OCI-M2 (cell line): ENCODE results near the gene TAF6.

Source experiments
- DNase-seq: peaks from one replicate; lab custom pipeline; 2025; ENCODE audit not compliant: unreplicated experiment; lab: John Stamatoyannopoulos, UW

Gene TAF6

DNA sequence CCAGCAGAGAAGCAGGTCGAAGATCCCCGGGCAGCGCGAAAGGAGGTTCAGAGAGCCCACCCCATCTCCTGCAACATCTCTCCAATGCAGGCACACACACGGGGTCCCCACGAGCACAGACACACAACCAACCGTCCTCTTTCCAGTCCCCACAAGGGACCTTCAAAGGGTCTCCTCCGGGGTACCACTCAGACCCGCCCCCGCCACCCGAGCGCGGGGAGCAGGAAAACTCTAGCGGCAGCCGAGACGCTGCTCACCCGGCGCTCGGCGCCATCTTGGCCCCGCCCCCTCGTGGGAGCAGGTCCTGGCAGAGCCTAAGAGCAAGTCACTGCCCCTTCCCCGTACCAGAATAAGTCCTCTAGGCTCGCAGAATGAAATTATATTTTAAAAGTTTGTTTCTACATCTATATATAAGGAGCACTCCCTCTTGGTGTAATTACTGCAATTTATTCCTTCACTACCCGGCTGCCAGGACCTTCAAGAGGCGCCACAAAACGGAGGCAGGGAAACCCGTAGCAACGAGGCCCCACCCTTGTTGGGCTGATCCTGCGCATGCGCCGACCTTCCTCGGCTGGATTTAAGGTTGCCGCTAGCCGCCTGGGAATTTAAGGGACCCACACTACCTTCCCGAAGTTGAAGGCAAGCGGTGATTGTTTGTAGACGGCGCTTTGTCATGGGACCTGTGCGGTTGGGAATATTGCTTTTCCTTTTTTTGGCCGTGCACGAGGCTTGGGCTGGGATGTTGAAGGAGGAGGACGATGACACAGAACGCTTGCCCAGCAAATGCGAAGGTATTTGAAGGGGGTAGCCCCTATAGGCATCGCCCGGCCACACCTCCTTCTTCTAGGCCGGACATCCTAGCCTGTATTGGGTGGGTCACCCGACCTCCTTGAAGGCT, at the start of gene TAF6, which contains the start of gene CNPY4:
TSS of gene TAF6 (minus strand) at position 287 of the 898 bp plus-strand sequence. CDS start 5,149 bp downstream, outside the sequence.
TSS of gene CNPY4 (plus strand) at position 563 of the 898 bp plus-strand sequence. CDS start at position 674, 111 bp downstream.
- DNase-seq: peak; percentile 72

DNA sequence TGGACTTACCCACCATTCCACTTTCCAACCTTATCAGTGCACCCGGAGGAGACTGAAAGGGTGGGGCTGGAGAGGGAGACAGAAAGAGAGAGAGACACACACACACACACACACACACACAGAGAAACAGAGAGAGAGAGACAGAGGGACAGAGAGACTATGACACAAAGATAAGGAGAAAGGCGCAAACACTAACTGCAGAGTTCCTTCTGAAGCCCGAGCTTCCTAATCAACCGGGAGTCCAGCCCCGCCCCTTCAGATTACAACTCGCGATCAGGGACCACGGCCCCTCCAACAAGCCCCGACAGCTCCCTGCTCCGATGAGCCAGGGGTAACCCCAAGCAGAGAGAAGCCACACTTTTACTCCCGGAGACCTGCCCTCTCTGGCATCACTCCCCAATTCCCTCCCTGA, 48.8 kb upstream of the TAF6 start:
- no peak for DNase-seq

DNA sequence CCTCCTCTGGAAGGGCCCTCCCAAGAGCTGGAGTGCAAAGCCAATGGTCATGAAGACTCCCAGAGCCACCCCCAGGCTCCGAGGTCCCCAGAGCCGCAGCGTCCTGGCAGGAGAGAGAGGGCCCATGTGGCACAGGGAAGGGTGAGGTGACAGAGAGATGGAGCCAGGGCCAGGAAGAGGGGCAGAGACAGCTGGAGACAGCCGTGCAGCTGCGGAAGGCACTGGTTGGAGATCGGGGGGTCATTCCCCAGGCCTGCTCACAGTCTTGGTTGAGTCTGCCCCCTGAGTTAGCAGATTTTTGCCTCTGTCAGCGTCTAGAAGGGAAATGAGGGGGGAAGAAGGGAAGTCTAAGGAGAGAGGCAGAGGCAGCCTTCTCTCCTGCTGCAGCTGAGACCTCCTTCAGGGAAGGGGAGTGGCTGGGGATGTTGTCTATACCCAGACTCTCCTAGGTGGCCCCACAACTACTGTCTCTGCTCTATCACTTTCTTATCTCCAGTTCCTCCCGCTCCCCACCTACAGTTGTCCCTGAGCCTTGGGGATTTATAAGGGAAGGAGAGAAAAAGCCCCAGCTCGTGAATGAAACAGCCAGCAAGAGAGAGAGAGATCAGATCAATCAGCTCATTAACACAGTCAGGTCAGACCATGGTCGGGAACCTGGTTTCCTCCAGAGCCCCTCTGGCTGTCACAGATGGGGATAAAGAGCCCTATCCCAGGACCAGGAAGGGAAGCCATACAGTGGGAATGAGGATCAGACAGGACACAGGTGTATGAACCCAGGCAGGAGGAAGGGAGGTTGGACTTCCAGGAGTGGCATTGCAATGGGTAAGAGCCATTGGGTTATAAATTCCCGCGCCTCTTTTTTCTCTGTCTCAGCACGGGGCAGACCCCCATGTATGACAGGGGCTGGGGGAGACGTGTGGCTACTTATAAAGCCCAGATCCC, 48.1 kb upstream of the TAF6 start:
- no peak for DNase-seq

DNA sequence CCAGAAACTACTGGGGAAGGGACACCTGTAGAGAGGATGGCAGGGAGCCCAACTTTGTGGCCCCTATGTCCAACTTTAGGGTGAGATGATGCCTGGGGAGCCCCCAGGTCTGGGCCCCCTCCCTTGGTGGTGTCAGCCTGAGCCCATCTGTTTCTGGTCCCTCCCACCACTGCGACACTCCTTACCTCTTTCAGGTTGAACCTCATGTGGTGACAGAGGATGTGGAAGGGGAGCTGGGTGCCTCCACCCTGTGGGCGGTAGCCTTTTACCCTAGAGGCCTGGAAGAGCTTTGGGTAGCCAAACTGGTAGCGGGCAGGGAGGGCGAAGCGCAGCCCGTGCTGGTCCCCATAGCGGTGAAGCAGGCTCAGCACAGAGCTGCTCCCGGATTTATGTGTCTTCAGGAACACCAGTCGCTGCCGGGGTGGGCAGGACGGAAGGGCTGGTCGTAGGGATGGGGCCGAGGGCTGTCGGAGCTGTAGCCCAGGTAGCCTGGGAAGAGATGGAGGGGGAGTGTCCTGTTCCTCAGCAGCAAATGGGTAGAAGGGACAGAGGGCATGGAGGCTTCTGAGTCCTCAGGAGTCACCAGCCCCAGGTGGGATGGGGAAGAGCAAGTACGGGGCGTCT, 47.3 kb upstream of the TAF6 start:
- DNase-seq: no peak

DNA sequence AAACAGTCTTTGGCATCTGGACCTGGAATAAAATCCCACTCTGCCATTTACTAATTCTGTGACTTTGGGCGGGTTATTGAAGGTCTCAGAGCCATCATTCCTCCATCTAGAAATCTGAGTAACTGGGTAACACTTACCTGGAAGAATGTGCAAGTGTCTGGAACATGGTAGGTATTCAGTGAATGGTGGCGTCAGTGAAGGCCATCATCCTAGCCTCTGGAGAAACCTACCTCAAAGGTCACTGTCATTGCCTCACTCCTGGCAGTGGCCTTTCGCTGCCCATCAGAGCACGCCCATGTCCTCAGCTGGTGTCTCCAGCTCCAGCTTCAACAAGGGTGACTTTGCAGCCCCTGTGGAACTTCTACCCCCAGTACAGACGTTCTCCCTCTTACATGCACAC, 44.7 kb upstream of the TAF6 start:
- no peak for DNase-seq

DNA sequence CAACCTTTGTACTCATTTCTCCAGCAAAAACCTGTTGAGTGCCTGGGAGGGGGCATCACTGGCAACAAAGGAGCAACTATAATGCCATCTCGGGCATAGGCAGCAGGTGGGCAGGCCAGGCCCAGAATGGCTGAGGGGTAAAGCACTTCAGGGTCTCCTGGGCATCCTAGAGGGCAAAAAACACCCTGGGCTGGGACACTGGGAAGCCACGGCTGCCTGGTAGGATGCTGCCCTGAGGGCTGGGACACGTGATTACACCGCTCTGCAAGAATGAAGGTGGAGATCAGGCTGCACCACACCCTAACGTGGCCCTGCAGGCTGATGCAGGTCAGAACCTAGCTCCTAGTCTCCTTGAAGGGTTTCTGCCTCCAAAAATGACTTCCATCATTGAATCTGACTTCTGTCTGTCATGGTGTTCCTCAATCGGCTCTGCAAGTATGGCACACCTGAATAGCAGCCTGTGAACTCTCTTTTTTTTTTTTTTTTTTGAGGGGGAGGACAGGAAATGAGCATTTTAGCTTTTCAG, 43.9 kb upstream of the TAF6 start:
- no peak for DNase-seq

DNA sequence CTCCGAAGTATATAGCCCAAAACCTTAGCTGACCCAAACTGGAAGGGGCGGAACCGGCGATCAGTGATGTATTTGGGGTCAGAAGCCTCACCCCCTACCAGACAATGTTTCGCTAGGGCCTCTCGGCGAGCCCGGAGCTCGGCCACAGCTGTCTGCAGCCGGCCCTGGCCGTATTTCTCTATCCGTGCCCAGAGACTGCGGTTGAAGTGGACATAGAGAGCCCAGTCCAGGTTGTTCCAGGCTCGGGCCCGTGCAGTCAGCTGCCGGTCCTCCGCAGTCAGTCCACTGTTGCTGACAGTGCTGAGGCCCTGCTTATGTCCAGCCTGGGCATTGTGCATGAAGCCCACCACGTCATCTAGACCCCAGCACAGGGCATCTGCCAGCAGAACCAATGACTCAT, 40.9 kb upstream of the TAF6 start:
- DNase-seq: no peak

DNA sequence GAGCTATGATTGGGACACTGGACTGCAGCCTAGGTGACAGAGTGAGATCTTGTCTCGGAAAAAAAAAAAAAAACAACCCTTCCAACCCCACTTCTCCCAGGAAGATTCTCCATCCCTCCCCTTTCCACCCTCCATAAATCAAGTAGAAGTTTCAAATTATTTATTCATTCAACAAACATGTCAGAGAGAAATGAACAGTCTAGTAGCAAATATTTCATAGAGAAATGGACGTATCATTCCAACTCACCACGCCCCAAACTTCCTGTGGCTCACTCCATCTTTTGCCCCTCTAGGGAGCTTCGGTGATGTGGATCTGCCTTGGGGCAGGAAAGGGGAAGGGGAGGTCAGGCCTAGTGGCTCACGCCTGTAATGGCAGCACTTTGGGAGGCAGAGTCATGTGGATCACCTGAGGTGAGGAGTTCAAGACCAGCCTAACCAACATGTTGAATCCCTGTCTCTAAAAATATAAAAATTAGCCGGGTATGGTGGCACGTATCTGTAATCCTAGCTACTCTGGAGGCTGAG, 40.0 kb upstream of the TAF6 start:
- no peak for DNase-seq

DNA sequence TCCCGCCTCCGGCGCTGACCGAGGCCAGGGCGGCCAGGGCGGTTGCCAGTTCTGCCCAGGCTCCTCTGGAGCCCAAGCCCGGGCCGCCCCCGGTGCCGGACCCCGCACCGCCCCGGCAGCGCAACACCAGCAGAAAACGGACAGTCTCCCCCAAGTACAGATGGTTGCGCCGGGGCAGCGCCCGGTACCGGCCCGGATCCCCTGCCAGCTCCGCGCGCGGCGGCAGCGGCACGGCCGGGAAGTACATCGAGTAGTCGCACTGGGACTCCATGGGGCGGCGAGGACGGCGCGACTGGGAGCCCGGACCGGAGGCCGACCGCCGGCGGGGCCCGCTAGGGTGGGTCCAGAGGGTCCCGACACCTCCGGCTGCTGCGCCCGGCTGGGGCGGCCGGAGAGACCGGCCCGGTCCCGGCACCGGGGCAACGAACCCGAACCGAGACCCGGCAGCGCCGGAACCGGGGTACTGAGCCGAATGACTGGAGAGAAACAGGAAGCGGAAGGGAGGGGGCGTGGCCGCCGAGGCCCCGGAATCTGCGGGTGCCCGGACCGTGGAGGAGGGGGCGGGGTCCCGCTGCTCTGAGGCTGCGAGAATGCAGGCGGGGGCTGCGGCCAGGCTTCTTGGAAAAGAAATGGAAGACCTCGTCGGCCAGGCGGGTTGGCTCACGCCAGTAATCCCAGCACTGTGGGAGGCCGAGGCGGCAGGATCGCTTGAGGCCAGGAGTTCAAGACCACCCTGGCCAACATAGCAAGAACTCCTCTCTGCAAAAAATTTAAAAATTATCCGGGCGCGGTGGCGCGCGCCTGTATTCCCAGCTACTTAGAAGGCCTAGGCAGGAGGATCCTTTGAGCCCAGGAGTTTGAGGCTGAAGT, 39.3 kb upstream of the TAF6 start, which contains the start of gene TRAPPC14:
TSS of gene TRAPPC14 (minus strand) at position 495 of the 870 bp plus-strand sequence. CDS start at position 271, 224 bp downstream.
- DNase-seq: peak; percentile 16

DNA sequence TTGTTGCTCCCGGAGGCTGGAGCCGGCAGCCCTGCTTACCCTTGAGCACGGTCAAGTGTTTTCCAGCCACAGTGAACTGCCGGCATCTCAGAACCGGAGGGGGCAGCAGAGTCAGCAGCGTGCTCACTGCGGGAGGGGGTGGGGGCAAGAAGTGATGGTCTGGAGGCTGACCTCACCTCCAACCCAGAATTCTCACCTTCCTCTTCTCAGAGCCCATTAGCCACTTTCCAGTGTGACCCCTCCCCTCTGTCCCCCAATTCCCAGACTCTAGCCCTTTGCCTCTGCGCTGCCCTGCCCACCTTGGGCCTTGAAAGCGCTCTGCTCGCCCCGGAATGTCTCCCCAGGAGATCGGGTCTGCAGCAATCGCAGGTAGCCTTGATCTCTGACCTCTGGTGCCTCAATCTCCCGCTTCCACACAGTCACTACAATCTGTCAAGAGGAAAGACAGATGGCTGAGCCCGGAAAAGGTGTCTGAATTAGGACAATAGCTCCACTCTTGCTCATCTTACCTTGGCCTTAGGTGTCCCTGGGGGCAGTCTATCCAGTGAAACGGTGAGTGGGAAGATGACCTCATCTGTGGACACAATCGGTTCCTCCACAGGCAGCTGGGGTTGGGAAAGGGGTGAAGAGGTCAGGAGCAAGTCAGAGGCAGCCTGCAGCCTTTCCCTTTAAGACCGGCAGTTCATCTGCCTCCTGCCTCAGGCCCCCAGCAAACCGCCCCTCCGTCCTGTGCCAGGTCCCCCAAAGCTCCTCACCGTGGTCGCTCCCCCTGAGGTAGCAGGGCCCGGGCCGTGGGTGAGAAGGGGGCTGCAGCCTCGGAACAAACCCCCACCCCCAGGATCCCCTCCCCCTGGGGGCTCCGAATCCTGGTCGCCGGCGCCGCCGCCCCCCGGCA, 38.4 kb upstream of the TAF6 start:
- DNase-seq: no peak

DNA sequence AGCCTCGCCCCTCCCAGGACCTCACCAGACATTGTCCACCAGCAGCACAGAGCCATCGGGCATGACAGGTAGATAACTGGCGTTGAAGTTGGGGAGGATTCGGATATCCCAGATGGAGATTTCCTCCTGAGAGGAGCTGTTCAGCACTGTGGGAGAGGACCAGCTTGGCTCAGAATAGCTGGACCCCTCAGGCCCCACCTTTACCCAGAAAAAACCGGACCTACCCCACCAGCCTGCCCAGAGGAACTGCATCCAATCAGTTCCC, 37.8 kb upstream of the TAF6 start:
- no peak for DNase-seq

DNA sequence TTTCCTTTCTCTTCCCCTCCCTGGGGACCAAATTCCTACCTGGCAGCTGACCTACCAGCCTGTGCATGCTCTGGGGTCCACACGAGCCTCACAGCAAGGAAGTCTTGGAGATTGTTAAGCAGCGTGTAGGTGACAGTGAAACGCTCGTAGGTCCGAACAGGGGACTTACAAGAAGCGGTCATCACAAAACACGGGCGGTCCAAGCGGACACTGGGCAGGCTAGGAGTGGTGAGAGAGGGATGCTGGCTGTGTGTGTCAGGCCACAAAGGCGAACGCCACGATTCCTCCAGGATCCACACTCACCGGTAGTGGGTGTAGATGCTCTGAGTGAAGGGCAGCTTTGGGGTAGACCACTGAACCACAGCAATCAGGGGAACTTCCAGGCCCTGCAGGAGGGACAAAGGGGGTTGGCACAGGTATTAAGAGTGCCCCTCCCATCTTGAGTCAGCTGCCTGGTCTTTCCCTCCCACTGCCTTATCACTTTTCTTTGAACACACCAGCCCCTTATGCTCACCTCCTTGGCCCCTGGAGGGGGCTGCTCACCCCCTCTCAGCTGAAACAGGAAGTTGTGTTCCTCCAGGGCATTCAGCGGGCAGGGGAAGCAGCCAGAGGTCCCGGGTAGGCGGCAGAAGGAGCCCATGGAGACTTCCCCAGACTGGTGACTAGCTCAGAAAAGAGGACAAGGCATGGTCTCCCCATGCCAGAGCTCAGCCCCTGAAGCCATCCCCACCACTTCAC, 37.3 kb upstream of the TAF6 start:
- DNase-seq: no peak

DNA sequence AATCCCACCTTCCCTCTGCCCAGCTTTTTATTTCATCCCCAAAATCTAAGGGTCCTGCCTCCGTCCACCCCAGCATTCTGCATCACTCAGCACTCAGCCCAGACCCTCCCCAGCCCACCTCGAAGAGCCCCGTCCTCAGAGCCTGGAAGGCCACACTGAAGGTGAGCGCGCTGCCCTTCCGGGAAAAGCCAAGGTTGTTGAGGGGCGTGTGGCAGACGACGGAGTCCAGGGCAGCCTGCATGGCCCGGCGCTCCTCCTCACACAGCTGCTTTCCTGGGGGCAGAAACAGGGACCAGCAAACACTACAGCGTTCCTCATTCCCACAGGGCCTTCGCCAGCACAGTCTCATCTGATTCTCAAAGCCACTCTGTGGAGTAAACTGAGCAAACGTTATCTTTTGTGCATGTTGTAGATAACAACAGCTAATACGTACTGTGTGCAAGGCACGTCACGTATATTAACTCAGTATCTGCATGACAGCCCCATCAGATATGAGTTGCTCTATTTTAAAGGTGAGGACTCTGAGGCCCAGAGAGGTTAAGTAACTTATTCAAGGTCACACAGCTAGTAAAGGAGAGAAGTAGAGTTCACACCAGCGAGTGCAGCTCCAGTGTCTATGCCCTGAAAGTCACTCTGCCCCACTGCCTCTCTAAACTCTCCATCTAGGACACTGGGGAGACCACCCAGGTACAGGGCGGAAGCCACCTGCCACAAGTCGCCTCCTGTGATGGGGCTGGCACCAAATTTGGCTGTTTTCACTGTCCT, 36.6 kb upstream of the TAF6 start:
- no peak for DNase-seq

DNA sequence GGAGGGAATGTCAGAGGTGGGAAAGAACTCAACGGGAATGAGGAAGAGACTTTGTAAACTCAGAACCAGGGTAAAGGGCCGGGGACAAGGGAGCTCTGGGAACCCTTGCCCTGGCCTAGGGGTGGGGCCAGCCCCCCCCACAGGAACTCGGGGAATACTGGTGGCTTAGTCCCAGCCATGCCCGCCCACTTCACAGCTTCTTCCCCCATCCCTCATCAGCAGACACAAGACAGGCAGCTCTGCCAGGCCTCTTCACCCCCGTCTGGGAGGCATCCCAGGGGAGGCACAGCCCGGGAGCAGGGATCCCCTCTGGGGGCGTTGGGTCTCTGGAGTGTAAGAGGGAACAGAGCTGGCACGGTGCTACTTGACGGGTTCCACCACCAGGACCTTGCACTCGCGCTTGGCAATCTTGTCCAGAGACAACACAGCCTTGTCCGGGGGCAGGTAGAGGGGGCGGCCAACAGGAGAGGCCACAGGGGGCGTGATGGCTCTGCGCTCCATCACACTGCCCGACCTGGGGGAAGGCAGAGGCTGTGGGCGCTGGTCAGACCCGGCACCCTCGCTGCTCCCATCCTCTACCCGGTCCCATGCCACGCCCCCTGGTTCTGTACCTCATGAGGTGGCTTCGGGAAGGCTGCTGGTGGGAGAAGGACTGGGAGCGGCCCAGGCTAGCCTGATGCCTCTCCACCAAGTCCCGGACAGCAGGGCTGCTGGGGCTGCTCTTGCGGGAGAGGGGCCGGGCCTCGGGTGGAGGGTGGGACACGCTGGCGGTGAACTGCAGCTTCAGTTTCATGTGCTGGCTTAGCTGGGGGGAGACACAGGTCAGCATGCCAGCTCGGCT, 35.7 kb upstream of the TAF6 start:
- DNase-seq: no peak

DNA sequence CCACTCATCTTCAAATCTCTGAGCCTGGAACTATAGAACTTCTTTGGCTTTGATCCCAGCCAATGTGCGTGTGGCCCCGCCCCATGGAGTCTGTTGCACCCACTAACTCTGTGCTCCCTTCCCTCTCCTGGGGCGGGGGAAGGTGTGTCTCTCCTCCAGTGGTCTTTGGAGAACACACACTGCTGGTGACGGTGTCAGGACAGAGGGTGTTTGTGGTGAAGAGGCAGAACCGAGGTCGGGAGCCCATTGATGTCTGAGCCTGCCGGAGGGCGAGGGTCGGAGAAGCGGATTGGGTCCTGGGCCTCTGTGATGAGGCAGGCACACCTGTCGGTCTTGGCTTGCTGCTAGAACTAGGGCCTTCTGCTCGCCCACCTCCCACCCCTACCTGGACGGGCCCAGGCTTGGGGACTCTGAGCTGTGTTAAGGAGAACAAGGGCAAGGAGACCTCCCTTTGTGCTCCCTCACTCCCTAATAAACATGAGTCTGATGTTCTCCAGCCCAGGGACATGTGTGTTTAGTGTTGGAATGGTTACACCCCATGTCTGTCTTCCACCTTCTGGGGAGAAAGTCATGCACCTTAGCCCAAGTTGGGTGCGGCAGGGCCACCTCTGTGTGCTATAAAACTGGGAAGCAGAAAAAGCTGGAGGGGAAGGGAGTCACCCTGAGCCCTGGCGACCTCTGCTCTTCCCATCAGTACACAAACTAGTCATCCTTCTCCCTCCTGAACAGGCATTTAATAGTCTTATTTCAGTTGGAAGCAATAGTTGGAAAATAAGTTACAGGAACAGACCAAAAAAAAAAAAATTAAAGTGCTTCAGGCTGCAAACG, 34.8 kb upstream of the TAF6 start:
- no peak for DNase-seq
